ENCODE data around the gene VSTM4.

Gene VSTM4

GRCh38 chr10:49001402-49001801 lies 113.9 kb downstream of the VSTM4 start:
- DNase-seq, result no peak

- DNase-seq, result no peak
Measured at GRCh38 chr10:49000437-49001398, 114.6 kb downstream of the VSTM4 start.

GRCh38 chr10:48999346-48999745 lies 116.0 kb downstream of the VSTM4 start:
- DNase-seq, result no peak

DNA sequence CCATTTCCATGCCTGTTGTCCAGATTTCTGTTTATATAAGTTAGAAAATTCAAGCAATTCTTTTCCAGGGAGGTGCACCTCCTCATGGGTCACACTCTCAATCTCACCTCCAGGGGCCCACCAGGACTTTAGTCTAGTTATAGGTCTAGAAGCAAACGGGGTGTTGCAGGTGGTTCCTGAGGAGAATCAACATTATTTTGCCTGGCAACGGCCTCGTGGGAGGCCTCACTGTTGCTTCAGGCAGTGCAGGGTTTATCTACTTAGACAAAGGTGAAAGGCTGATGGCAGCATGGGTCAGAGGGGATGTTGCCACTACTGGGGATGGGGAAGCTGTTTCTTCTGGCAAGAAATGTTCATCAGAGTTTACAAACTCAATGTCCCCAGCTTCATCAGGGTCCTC lies 119.0 kb downstream of the VSTM4 start:
- DNase-seq, result no peak

GRCh38 chr10:48993627-48994026 lies 121.7 kb downstream of the VSTM4 start:
- no peak for DNase-seq

DNA sequence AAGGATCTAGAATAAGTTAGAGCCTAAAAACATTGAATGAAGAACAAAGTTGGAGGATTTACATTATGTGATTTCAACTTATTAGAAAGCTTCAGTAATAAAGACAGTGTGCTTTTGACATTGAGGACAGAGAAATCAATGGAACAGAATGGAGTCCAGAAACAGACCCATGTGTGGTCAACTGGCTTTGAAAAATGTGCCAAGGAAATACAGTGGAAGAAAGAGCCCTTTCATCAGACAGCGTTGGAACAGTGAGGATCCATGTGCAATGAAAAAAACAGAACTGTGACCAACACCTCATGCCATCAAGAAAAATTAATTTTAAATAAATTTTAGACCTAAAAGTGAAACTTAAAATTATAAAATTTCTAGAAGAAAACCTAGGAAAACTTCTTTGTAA lies 125.1 kb downstream of the VSTM4 start:
- no peak for DNase-seq

DNA sequence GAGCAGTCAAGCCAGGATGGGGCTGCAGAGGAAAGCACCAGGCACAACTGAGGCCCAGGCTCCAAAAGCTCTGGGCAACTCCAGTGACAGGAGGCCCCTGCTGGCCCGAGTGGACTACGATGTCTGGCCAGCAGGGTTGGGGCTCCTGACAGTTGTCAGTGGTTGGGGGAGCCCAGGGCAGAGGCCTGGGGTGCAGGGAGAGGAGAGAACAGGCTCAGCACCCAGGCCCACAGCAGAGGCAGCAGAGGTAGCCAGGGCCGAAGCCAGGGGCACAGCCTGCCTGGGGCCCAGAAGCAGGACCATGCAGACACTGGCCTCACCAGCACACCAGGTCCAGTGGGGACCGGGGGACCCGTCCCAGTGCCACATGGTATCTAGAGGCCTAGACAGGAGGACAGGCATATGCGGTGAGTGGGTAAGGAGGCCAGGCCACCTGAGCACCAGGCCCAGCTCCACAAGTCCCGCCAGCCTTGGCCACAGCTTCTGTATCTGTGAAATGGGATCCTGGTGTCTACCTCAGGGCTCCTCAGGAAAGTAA lies 129.6 kb downstream of the VSTM4 start:
- no peak for DNase-seq

- no peak for DNase-seq
Measured at GRCh38 chr10:48983648-48984351, 131.5 kb downstream of the VSTM4 start.

DNA sequence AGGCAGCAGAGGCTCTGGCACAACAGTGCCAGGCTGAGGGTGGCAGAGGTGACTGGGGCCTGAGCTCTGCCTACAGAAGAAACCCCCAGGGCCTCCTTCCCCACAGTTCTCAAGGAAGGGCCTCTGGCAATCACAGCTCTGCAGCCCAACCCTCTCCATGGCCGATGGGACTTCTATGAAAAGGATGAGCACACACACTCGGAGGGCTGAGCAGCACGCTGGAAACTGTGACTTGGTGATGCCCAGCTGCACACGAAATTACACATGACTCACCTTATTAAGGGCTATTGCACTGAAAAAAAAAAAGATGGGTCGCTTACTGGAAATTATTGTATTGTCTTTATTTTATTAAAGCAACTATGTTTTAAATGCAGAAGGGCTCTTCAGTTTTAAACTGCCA lies 132.7 kb downstream of the VSTM4 start:
- no peak for DNase-seq

- no peak for DNase-seq
Measured at GRCh38 chr10:48981310-48981907, 133.9 kb downstream of the VSTM4 start.

GRCh38 chr10:48978318-48978717 lies 137.0 kb downstream of the VSTM4 start:
- no peak for DNase-seq

GRCh38 chr10:48976196-48976595 lies 139.1 kb downstream of the VSTM4 start:
- DNase-seq, result no peak

DNA sequence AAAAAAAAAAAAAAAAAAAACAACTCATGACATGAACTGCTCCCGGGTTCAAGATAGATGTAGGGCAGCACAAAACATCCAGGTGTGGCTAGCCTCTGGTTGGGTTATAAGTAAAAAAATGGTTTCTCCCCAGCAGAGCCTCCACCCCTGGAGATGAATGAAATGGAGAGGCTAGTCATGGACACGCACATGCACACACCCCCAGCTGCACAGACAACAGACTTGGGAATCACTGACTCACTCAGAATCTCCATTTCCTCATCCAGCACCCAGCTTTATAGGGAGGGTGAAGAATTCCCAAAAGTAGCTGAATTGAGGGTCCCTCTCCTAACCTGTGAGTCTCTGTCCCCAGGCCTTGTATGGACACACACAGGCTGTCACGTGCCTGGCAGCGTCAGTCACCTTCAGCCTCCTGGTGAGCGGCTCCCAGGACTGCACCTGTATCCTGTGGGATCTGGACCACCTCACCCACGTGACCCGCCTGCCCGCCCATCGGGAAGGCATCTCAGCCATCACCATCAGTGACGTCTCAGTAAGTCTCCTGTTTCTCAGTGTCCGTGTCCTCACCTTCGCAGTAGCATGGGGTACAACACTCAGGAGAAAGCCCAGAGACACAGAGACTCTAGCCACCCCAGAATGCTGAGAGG lies 140.7 kb downstream of the VSTM4 start:
- no peak for DNase-seq

GRCh38 chr10:48973065-48973464 lies 142.3 kb downstream of the VSTM4 start:
- DNase-seq, result no peak

GRCh38 chr10:48970654-48971053 lies 144.7 kb downstream of the VSTM4 start:
- DNase-seq, result no peak

DNA sequence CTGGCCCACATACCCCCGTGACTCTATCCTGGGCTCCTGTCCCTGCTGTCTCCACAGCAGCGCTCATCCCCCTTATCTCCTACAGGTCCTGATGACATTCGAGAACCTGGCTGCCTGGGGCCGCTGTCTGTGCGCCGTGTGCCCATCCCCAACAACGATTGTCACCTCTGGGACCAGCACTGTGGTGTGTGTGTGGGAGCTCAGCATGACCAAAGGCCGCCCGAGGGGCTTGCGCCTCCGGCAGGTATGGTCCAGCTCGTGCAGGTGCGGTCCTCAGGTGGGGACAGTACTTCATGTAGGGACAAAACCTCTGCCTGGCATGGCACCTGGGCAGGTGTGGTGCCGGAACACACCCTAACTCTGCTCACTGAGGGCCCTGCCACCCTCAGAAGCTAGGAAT lies 145.3 kb downstream of the VSTM4 start:
- DNase-seq, result no peak

DNA sequence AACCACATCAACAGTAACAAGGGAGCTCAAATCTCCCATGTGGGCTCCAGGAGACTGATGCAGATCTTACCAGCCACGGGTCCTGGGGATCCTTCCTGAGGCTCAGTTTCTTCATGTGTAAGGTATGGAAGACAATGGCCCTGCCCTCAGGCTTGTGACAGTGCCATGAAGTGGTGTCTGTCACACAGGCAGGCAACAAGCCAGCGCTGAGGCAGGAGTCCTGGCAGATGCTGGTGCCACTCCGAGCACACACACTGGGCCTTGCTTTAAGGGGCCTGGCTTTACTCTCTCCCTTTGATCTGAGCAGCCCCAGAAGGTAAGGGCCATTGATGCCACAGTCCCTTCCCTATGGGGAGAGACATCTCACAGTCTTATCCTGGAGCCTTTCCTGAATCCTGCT lies 147.3 kb downstream of the VSTM4 start:
- no peak for DNase-seq

DNA sequence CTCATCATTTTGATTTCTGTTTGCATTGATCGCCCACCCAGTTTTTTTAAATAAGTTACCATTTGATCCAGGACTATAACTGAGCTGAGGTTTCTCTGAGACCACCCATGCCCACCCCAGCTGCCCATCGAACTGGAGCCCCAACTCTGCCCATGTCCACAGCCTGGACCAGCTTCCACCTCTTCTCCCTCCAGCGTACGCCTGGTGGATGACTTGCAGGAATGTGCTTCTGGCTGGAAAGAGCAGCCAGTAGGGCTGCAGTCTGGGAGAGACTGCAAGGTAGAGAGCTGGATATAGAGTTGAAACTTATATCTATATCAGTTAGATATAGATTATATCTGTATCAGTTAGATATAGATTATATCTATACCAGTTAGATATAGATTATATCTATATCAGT lies 149.9 kb downstream of the VSTM4 start:
- DNase-seq, result no peak

Measured in NCI-H187 treated with DMSO at 0.1 percent for 48 hours (cell line).